NB4 (cell line): Measurements from ENCODE around the gene AGPAT3.

Experiments used
- DNase-seq: peaks from one replicate; pipeline ENCODE4 v3.0.0; 2010; ENCODE audit warnings: low read depth
- H3K4me3 ChIP-seq: one replicate; pipeline ENCODE4 v1.5.1; 2011; ENCODE audit warnings: mild to moderate bottlenecking, low read depth, low read length, moderate library complexity
- CTCF ChIP-seq: IDR thresholded peaks from one replicate; pipeline ENCODE4 v1.5.1; 2012; ENCODE audit warnings: low read depth, low read length
- MAX ChIP-seq: IDR thresholded peaks from 2 replicates; pipeline ENCODE4 v1.6.1; 2011; ENCODE audit warnings: low read depth, low read length
- MYC ChIP-seq: IDR thresholded peaks from 2 replicates; pipeline ENCODE4 v1.6.1; 2011; ENCODE audit warnings: low read depth, low read length
- POLR2A ChIP-seq: IDR thresholded peaks from 2 replicates; pipeline ENCODE4 v1.6.1; 2011; ENCODE audit warnings: mild to moderate bottlenecking; ENCODE audit not compliant: insufficient read length; ENCODE audit errors: extremely low read depth

AGPAT3 gene

GRCh38 chr21:43979654-43980053 is 114.6 kb downstream of the AGPAT3 start:
- no peak for DNase-seq
- no peak overlapping the region for H3K4me3 ChIP-seq
- TF ChIP-seq MAX (no peak), MYC (no peak), POLR2A (no peak), CTCF (no peak)

GRCh38 chr21:43981151-43981870 is 116.3 kb downstream of the AGPAT3 start:
- no peak overlapping the region for H3K4me3 ChIP-seq
- TF ChIP-seq MYC: no peak
- TF ChIP-seq MAX: no peak
- no peak for TF ChIP-seq POLR2A
- TF ChIP-seq CTCF: no peak
- no peak for DNase-seq

GRCh38 chr21:43981871-43982210 is 116.8 kb downstream of the AGPAT3 start:
- H3K4me3 ChIP-seq: no peak overlapping the region
- TF ChIP-seq POLR2A (no peak), CTCF (no peak), MYC (no peak)

GRCh38 chr21:43982489-43983078 is 117.6 kb downstream of the AGPAT3 start:
- TF ChIP-seq CTCF (no peak), MYC (no peak)
- H3K4me3 ChIP-seq: no peak overlapping the region
- DNase-seq: no peak

More at GRCh38 chr21:43981871-43982210, 116.8 kb downstream of the AGPAT3 start:
- no peak for DNase-seq

GRCh38 chr21:43983390-43983789 is 118.4 kb downstream of the AGPAT3 start:
- no peak for DNase-seq
- TF ChIP-seq POLR2A (no peak), CTCF (no peak), MAX (no peak), MYC (no peak)
- no peak overlapping the region for H3K4me3 ChIP-seq
